ENCODE measurements around the gene OR2A25.
"Not testable (repeated sequence)": the region's sequence is repeated elsewhere in the genome, so short reads cannot be mapped to it uniquely, and the experiment has no call there.

The OR2A25 gene, protein sequence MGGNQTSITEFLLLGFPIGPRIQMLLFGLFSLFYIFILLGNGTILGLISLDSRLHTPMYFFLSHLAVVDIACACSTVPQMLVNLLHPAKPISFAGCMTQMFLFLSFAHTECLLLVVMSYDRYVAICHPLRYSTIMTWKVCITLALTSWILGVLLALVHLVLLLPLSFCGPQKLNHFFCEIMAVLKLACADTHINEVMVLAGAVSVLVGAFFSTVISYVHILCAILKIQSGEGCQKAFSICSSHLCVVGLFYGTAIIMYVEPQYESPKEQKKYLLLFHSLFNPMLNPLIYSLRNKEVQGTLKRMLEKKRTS

DNA sequence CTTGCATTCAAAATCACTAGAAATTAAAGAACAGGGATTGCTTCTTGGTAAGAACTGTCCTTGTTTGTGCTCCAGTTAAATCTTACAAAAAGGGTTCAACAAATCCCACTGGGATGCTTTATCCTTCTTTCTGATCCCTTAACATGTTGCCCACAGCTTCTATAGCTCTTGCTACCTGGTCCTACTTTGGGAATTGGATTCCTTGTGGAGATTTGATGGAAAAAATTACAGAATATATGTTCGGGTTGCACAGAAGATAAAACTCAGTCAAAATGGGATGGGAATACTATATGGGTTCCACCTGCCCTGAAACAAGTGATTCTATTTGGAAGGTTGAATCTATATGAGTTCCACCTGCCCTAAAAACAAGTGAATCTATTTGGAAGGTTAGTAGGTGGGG lies at the start of gene OR2A25:
TSS of gene OR2A25 (plus strand) at position 301 of the 400 bp plus-strand sequence. CDS start 4,409 bp downstream, outside the sequence.
- no peak for DNase-seq

DNA sequence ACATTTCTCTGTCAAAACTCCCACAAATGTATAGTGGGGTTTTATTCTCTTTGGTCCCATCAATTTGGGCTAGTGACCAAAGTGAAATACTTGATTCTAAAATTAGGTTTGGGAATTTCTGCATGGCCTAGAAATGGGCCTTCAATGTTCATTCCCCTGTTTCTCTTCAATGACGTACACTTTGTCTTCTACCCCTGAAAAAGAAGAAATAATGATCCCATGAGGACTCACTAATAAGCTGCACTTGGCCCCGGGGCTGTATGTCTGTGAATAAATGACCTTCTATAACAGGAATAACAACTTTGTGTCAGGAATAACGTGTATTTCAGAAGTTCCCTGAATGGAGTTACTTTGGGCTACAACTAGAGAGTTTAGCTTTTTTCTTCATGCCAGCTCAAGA lies 49.3 kb upstream of the OR2A25 start:
- no peak for DNase-seq

DNA sequence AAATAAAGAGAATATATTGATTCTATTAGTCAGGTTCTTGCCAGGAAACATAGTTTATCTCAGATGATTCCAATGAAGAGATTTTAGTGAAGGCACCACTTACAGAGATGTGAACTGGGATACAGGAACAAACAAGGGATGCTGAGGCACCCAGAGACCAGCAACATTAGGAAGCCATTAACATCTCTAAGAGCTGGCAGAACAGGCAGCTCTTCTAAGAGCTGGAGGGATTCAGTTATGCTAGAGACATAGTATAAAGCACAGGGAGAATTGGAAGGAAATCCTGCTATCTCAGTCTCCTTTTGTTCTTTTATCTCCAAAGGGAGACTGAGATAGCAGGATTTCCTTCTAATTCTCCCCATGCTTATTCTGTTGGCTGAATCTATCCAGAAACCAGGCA lies 47.4 kb upstream of the OR2A25 start:
- no peak for DNase-seq

DNA sequence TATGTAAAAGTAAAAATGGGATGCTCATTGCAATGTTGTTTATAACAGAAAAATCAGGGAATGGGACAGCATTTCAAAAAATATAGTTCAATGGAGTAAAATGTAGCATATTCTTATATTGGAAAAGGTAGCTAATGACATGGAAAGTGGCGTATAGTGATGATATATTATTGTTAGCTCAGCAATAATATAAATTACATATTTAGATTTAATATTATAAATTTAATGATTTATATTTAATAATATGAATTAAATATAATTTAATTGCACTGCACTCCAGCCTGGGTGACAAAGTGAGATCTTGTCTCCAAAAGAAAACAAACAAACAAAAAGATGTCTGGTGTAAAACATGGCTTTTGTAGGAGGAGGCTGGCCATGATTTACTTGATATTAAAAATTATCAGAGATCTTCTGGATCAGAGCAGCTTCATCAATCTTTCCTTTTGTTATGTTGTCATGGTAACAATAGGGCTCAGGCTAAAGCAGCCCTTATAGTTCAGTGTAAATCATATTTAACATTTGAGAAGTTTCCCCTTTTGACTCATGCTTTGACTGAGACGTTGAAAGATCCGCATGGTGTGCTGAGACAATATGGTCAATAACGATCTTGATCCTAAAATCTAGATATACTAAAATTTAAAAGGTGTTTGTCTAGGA lies 46.3 kb upstream of the OR2A25 start:
- no peak for DNase-seq

DNA sequence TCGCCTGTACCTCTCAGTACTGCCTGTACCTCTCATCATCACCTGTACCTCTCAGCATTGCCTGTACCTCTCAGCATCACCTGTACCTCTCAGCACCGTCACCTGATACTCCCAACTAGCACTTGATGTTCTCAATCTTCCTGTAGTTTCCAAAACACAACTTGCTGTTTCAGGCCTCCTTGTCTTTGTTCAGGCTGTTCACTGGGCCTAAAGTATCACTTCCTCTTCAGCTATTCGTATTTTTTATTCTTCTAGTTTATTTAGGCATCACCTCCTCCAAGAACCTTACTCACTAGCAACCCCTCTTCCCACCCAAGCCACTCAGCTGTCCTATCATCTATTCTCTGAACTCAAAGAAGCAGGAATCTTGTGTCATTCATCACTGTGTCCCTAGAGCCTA lies 45.4 kb upstream of the OR2A25 start:
- DNase-seq: no peak

DNA sequence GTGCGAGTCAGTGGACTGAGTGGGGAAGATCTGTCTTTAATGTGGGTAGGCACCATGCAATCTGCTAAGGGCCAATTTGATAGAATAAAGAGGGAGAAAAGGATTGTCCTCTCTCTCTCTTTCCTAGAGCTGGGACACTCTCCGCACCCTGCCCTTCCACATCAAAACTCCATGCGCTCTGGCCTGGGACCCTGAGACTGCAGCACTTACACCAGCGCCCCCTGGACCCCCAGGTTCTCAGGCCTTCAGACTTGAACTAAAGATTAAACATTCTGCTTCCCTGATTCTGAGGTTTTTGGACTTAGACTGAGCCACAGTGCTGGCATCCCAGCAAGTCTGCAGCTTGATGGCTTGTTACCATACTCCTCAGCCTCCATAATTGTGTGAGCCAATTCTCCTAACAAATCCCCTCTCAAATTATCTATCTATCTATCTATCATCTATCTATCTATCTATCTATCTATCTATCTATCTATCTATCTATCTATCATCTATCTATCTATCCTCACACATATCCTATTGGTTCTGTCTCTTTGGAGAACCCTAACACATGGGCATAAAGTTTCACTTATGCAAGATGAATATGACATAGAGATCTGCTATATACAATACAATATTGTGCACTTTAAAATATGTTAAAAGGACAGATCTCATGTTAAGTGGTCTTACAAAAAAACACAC lies 43.3 kb upstream of the OR2A25 start:
- DNase-seq: no peak

DNA sequence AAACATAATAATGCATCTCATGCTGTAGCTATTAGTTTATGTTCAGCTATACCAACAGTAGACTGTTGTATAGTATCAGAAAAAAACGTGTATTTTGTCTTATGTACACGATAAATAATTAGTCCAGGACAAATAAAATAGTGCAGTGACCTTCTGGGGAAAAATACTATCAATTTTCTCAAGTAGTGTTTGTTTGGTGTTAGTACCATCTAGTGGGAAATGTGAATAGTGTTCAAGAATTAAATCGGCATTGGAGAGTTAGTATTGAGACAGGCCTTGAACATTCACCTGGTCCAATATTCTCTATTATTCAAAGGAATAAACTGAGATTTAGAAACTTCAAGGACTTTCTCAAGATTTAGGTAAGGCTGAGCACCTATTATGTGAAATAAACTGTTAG lies 42.5 kb upstream of the OR2A25 start:
- DNase-seq: peak; percentile 20

DNA sequence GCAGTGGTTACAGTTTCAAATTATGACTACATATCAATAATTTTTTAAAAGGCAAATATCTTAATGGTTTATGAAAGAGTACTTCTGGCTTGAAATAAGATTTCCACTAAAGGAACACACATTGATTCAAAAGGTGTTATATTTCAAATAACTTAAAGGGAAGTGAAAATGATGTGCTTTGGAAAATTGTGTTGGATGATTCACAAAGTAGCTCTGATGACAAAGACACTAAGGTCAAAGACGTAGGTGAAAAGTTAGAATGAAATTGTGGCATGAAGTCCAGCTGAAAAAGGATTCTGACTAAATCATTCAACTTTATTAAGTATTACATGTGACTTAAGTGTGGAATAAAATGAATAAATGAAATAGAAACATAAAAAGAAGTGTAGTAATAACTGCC lies 41.6 kb upstream of the OR2A25 start:
- DNase-seq: no peak

DNA sequence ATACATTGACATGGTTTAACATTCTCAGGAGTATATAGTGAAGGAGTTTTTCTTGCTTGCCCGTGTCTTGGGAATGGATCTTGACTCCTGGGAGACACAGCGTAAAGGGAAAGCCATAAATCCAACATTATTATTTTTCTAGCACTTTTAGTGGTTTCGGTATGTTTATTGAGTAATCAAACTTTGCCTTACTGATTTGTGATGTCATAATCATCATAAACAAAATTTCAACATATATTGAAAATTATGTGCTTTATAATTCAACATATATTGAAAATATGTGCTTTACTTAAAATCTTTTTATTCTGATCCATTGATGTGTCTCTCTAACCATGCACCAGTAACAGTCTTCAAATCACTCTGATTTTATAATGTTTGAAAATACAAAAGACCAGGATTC lies 41.1 kb upstream of the OR2A25 start:
- DNase-seq: no peak

DNA sequence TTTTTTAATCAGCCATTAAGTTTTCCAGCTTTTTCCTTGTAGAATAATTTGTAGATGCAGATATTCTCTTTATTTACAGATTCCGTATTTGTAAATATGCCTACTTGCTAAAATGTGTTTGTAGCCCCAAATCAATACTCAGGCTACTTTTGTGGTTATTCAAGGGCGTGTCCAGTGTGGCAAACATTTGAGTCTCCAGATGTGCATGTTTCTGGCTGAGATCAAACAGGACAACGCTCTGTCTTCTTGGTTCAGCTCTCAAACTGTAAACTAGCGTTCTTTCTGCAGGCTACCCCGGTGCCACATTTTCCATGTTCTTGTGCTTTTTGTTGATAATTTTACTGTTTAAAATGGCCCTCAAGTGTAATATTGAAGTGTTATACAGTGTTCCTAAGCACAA lies 37.1 kb upstream of the OR2A25 start:
- no peak for DNase-seq

DNA sequence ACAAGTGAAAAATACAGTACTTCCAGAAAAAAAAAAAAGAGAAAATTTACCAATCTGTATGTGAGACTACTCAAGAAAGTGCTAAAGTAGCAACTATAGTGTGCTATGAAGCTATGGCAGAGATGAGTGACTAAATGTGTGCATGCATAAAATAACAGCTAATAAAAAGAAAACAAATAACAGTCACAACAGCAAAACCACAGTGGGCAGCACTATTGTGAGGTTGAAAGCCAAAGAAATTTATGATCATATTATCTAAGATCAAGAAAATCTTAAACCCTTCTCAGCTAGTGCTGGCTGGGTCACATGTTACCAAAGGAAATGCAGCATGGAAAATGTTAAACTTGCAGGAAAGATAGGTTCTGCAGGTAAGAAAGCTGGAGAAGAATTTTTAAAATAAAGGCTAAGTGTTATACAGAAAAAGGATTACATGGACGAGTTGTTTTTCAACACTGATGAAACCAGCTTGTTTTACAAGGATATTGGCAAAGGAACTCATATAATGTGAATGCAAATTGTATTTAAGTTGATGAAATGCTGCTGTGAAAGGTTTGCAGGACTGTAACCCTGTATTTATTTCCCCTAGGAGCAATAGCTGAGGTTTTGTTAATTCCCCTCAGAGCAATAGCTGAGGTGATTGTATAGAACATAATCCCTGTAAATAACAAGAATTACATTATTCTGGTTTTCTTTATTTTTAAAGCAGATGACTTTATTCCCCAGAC lies 36.5 kb upstream of the OR2A25 start:
- DNase-seq: no peak

DNA sequence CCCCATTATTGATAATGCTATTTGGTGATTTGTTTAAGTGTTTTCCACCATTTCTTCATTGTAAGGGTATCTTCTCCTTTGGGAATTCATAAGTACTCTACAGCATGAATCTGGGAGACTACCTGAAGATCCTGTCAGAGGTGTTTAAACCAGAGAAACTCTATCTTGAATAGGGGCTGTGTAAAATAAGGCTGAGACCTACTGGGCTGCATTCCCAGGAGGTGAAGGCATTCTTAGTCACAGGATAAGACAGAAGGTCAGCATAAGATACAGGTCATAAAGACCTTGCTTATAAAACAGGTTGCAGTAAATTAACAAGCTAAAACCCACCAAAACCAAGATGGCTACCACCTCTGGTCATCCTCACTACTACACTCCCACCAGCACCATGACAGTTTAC lies 34.2 kb upstream of the OR2A25 start:
- no peak for DNase-seq

DNA sequence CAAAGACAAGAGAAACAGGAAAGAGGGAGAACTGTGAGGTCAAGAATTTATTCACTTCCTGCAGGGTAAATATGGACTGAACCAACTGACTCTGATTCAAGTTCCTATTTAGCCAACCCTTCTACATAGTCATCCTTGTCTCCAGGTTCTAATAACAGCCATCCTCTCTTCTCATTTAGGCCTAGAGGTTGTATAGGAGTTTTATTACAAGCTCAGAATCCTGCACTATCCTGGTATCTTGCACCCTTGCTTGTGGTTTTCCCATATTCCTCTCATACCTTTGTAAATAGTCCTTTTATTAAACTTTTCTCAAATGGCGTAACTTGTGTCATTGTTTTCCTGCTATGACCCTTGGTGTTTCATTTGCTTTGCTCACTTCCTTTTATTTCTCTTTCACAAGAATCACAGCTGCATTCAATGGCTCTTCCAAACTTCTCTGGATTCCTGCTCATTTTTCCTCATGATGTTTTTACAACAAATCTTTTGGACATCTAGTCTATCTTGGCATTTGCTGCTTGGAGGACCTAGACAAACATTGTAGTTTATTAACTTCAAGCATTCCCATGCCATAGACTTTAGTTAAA lies 33.2 kb upstream of the OR2A25 start:
- no peak for DNase-seq

DNA sequence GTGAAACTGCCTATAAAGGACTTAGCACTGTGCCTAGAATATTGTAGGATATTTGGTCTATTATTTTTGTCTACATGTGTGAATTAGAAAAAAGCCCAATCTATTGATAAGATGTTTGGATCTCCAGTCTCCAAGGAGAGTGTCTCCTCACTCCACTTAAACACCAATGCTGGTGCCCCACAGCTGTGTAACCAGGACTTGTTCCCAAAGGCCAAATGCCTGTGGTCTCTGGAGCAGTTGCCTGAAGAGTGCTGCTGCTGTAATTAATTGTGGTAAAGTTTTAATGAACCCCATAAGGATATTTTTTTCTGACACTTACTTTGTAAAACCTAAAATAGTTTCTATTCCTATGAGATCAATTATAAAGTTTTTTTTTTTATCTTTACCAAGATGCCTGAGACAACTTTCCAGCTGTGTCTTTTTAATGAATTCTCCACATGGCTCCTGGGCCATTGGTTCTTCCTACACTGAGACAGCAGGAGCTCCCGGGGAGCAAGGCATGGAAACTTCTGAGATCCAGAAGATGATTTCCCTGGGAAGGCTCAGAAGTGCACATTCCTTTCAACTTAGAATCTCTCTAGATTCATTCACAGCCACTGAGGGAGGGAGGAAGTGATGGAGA lies 32.1 kb upstream of the OR2A25 start:
- DNase-seq: no peak

DNA sequence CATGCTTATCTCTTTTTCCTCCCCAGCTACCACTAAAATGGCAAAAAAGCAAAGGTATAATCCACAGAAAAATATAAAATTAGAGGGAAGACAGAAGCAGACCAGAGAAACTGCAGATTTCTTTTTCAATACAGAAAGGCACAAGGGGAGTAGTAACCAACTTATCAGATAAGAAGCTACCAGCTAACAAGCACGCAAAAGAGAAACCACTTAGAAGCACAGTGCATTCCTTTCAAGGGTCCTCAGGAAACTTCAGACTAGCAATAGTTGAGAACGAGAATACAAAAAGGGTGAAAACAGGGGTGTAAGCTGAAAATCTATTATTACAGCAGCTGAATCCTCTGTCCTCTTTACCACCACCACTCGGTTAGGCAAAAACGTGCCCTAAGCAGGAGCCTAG lies 30.7 kb upstream of the OR2A25 start:
- DNase-seq: no peak

DNA sequence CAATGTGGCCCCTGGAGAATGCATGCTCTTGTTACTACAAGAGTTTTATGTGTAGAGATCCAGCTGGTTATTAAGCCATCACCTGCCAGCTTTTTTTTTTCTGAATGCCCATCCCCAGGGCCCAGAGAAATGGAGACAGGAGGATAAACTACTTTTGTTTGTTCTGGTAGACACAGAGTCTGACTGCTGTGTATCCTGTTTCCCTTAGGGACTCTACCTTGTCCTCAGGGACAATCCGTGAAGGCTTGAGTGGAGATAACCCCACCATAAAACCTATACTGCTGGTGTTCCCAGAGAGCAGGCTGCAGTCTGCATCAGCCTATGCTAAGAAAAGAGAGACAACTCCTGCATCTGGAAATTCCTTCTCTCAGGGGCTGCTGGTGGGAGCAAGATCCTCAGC lies 21.0 kb upstream of the OR2A25 start, which contains the start of gene OR2A5:
TSS of gene OR2A5 (plus strand) at position 301 of the 400 bp plus-strand sequence. CDS start 1,454 bp downstream, outside the sequence.
- DNase-seq: no peak

DNA sequence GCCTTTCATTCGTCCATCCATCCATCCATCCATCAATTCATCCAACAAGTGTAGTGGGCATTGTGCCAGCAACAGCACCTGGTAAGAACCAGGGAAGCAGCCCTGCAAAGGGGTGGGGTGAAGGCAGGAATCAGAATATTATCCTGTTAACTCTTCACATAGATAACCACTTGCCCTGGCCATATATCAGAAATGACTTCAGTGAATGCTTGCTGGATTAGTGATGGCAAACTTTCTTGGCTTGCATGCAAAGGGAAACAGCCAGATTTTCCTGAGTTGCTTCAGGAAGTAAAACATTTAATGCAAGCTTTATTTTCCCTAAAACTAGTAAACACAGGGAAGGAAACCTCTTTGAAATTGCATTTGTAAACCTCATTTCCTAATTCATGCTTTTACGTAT lies 20.1 kb upstream of the OR2A25 start:
- no peak for DNase-seq

DNA sequence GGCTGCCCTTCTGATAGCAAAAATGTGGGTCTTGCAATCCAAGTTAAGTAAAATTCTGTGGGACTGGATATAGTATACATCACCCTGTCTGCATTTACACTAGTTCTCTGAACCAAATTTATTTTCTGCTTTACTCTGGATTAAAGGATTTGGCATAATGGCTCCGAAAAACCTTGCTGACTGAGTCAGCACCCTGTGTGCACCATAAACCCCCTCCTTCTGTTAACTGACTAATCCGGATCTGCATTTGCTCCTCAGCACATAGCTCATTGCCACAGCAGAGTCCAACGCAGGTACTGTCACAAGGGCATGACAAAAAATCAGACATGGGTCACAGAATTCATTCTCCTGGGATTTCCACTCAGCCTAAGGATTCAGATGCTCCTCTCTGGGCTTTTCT lies 19.5 kb upstream of the OR2A25 start:
- DNase-seq: no peak

DNA sequence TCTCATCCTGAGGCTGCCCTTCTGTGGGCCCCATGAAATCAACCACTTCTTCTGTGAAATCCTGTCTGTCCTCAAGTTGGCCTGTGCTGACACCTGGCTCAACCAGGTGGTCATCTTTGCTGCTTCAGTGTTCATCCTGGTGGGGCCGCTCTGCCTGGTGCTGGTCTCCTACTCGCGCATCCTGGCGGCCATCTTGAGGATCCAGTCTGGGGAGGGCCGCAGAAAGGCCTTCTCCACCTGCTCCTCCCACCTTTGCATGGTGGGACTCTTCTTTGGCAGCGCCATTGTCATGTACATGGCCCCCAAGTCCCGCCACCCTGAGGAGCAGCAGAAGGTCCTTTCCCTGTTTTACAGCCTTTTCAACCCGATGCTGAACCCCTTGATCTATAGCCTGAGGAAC lies 18.7 kb upstream of the OR2A25 start:
- DNase-seq: not testable (repeated sequence)

DNA sequence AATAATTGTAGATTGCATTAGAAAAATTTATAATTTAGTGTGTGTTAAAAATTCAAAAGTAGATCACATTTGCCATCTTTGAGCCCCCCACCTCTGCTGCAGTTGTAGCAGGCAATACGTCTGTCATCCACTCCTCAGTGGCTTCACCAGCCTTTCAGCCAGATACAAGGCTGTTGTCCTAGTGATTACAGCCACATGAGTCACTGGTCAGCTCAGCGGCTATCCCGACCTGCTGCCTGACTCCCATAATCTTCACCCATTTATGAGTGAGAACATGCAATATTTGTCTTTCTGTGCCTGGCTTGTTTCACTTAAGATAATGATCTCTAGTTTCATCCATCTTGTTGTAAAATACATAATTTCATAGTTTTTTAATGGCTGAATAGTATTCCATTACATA lies 11.7 kb upstream of the OR2A25 start:
- DNase-seq: no peak

DNA sequence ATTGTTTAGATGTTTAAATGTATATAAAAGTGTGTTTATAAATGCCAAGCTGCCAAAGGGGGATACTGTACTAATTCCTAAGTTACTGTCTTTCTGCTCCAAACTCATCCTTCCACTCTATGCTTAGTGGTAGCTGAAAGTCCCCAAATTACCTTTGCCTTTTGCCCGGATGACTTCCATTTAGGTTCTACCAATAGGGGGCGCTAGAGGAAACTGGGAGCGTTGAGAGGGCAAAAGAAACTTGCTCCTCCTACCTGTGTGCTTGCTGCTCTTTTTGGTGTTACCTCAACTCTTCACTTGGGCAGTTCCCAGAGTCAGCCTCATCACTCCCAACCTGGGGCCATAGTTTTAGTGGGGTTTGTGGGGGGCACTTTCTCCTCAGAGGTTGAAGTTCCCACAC lies 5.9 kb upstream of the OR2A25 start:
- no peak for DNase-seq

DNA sequence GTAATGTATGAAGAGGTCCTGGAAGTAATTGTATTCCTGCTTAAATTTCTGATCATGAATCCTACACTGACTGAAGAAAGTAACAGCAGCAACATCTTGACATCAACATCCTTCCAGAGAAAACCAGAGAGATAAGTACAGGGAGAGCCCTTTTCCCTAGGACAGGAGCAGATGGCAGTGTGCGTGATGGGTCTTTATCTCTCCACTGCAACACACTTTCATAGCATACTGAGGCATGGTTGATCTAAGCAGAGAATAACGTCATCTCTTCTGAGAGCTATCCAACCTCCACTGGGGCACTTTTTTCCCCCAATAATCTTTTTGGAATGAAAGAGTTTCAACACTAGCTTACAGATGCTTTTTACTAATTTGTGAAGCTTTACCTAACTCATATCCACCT lies 342 bp downstream of the OR2A25 start:
- no peak for DNase-seq

DNA sequence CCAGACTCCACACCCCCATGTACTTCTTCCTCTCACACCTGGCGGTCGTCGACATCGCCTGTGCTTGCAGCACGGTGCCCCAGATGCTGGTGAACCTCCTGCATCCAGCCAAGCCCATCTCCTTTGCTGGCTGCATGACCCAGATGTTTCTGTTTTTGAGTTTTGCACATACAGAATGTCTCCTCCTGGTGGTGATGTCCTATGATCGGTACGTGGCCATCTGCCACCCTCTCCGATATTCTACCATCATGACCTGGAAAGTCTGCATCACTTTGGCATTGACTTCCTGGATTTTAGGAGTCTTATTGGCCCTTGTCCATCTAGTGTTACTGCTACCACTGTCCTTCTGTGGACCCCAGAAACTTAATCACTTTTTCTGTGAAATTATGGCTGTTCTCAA lies 4.8 kb downstream of the OR2A25 start:
- DNase-seq: no peak
